ENCODE results near the gene IFI27. TPM values are rescaled to one million over a fixed set of nuclear protein-coding genes. Genes with fewer than 3 reads are reported as not detected.

The IFI27 gene
- total RNA-seq, 4 donors from 2014 or later: 118 to 502 (median 368) TPM

DNA sequence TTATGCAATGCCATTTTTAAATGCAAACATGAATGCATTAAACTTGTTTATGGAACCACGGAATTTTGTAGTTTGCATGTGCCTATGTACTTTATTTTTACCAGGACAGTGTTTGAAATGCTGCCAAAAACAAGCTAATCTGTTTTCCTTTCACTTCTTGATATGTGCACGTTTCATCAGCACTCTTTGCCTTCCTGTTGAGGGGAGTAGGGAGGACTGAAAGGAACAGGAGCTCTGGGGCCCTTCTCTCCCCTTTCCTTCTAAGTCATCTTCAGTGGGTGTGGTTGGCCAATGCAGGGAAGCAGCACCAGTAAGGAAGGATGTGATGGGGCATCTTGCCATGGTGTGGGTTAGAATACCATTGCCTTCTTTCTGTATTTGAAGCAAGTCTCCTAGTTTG, 51.4 kb downstream of the IFI27 start:
- no peak for DNase-seq (ENCODE audit: low spot score in 2 of 2)
- Histone ChIP-seq H3K36me3 (no peaks in the 10 kb centered on the region), H3K27me3 (peaks cover 0 to 13% of the 10 kb centered on the region in 2 donors), H3K9me3 (no peaks in the 10 kb centered on the region), H3K4me3 (no peak overlapping the region), H3K27ac (no peak overlapping the region), H3K4me1 (peaks cover 0 to 18% (median 0%) of the 10 kb centered on the region in 4 donors)
- WGBS, 2 donors: 8% methylated on average over 2 of the region's 2 CpGs
- TF ChIP-seq EP300 (IDR thresholded peaks at IDR 0.05) (no peak), POLR2A (IDR thresholded peaks at IDR 0.05) (no peak)
- TF ChIP-seq, protein P1, sequence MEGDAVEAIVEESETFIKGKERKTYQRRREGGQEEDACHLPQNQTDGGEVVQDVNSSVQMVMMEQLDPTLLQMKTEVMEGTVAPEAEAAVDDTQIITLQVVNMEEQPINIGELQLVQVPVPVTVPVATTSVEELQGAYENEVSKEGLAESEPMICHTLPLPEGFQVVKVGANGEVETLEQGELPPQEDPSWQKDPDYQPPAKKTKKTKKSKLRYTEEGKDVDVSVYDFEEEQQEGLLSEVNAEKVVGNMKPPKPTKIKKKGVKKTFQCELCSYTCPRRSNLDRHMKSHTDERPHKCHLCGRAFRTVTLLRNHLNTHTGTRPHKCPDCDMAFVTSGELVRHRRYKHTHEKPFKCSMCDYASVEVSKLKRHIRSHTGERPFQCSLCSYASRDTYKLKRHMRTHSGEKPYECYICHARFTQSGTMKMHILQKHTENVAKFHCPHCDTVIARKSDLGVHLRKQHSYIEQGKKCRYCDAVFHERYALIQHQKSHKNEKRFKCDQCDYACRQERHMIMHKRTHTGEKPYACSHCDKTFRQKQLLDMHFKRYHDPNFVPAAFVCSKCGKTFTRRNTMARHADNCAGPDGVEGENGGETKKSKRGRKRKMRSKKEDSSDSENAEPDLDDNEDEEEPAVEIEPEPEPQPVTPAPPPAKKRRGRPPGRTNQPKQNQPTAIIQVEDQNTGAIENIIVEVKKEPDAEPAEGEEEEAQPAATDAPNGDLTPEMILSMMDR (IDR thresholded peaks at IDR 0.05): no peak

DNA sequence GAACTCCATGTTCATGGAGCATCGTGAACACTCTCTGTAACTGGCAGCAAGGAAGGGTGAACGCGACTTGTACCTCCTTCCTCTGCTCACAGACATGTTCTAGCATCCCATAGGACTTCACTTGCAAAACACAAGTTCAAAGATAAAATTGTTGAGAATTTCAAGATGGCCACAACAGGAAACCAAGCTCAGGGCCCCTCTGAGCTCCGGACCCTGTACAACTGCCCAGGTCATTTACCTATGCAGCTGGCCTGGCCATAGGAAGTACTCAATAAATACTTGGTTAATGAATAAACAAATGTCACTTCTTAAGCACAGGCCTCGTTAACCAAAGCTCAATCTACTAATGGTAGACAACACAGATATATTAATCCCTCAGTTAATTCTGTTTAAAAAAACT, 51.9 kb downstream of the IFI27 start:
- no peak for DNase-seq (ENCODE audit: low spot score in 2 of 2)
- Histone ChIP-seq H3K36me3 (no peaks in the 10 kb centered on the region), H3K9me3 (no peaks in the 10 kb centered on the region), H3K4me3 (no peak overlapping the region), H3K27ac (no peak overlapping the region), H3K27me3 (peaks cover 0 to 13% of the 10 kb centered on the region in 2 donors), H3K4me1 (peaks cover 0 to 18% (median 0%) of the 10 kb centered on the region in 4 donors)
- TF ChIP-seq POLR2A (IDR thresholded peaks at IDR 0.05) (no peak), EP300 (IDR thresholded peaks at IDR 0.05) (no peak)
- TF ChIP-seq, protein P1 (IDR thresholded peaks at IDR 0.05): no peak
- WGBS, 2 donors: 91% methylated on average over 5 of the region's 5 CpGs

DNA sequence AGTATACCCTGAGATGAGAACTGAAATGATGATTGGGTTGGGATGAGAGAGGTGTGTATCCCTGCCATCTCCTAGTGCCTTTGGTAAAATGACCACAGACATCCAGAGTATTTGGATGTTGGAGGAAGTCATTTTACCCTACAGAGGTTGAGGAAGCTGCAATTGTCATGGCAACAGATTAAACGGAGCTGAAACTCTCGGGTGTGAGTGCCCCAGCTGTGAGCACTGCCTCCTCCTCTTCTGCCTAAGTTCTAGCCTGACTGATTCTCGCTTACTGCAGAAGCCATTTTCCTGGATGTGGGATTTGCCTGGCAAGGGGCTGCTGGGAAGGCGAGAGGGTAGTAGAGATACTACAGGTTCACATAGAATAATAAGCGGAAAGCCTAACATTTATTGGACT, 53.3 kb downstream of the IFI27 start:
- H3K4me1 ChIP-seq: peaks cover 0 to 18% (median 0%) of the 10 kb centered on the region in 4 donors
- no peak overlapping the region for H3K27ac ChIP-seq
- WGBS, 2 donors: 74 to 78% methylated on average over 5 of the region's 5 CpGs
- DNase-seq (ENCODE audit: low spot score in 2 of 2): no peak
- H3K27me3 ChIP-seq: peaks cover 0 to 13% of the 10 kb centered on the region in 2 donors
- H3K4me3 ChIP-seq: no peak overlapping the region
- H3K36me3 ChIP-seq: no peaks in the 10 kb centered on the region
- no peak for TF ChIP-seq POLR2A (IDR thresholded peaks at IDR 0.05)
- TF ChIP-seq, protein P1 (IDR thresholded peaks at IDR 0.05): no peak
- TF ChIP-seq EP300 (IDR thresholded peaks at IDR 0.05): no peak
- no peaks in the 10 kb centered on the region for H3K9me3 ChIP-seq

DNA sequence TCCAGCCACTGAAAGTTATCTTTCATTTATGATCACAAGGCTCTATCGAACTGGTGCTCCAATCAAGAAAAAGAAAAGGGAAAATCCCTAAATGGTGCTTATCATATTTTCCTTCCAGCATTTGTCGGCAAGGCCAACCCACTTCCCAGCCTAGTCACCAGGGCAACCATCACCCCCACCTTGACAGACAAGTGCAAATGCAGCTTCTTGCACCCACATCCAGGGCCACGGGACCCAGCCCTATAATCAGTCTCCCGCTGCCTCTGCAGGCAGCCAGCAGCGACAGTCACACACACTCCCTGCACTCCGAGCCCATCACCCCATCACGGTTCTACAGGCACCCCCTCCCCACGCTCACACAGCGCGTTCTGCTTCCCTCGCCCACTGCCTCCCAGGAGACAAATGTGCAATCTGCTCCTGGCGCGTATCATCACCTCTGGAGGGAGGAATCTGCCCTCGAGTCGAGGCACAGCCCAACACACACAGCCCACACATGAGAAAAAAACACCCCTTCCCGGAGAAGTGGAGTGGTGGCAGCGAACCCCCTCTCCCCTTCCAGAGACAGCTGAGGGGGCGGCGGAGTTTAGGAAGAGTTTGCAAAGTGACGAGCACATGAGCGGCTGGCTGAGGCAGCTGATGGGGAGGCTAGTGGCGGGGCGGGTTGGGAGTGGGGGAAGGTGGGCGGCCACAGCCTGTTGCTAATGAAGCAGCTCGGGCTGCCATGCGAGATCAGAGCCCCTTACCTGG, 54.3 kb downstream of the IFI27 start:
- H3K27me3 ChIP-seq: peaks cover 0 to 13% of the 10 kb centered on the region in 2 donors
- no peak overlapping the region for H3K4me3 ChIP-seq
- TF ChIP-seq POLR2A (IDR thresholded peaks at IDR 0.05): no peak
- TF ChIP-seq, protein P1 (IDR thresholded peaks at IDR 0.05): no peak
- TF ChIP-seq EP300 (IDR thresholded peaks at IDR 0.05): no peak
- 31 to 37% methylated on average over 26 of the region's 26 CpGs for WGBS, 2 donors
- DNase-seq (ENCODE audit: low spot score in 2 of 2): no peak
- H3K36me3 ChIP-seq: no peaks in the 10 kb centered on the region
- no peaks in the 10 kb centered on the region for H3K9me3 ChIP-seq
- peaks cover 0 to 18% (median 0%) of the 10 kb centered on the region in 4 donors for H3K4me1 ChIP-seq
- no peak overlapping the region for H3K27ac ChIP-seq

DNA sequence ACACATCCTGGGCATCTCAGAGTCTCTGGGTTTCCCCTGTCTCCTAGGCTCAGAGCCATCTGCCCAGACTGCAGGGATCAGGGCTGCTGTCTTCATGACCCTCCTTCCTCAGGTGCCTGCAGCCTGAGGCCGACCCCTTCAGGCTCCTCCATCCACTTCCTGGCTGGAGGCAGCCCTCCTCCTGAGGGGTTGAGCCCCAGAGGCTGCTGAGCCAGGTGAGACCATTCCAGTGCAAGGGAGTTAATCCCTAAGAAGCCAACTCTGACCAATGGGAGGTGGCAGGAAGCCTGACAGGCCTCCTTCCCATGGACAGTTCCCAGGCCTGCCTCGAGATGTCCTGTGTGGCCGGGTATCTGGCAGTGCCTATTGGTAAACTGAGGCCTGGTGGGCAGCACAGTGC, 55.2 kb downstream of the IFI27 start:
- Histone ChIP-seq H3K9me3 (no peaks in the 10 kb centered on the region), H3K4me3 (no peak overlapping the region), H3K36me3 (no peaks in the 10 kb centered on the region), H3K4me1 (peaks cover 0 to 18% (median 0%) of the 10 kb centered on the region in 4 donors), H3K27ac (no peak overlapping the region), H3K27me3 (peaks cover 0 to 13% of the 10 kb centered on the region in 2 donors)
- TF ChIP-seq EP300 (IDR thresholded peaks at IDR 0.05): no peak
- TF ChIP-seq, protein P1 (IDR thresholded peaks at IDR 0.05): no peak
- no peak for TF ChIP-seq POLR2A (IDR thresholded peaks at IDR 0.05)
- no peak for DNase-seq (ENCODE audit: low spot score in 2 of 2)
- 68 to 75% methylated on average over 3 of the region's 3 CpGs for WGBS, 2 donors
